GM23248 (cell line): ENCODE results near the gene PET100. TPM values are rescaled to one million over a fixed set of nuclear protein-coding genes. Genes with fewer than 3 reads are reported as not detected.
A peak's percentile ranks its signal among the peaks of the same experiment; 100 is the strongest.

ENCODE experiments used
- DNase-seq: peaks from one replicate; pipeline ENCODE4 v3.0.0-alpha.2; 2015
- H2AFZ ChIP-seq: fragments of 200-600 bp; sonication (generic); 2 replicates; pipeline ENCODE4 v1.6.1; 2016; ENCODE audit warnings: antibody characterized with exemption
- H3F3A ChIP-seq: fragments of 200-600 bp; sonication (generic); 2 replicates; pipeline ENCODE4 v1.6.1; 2016; ENCODE audit warnings: mild to moderate bottlenecking, antibody characterized with exemption, mixed run types; ENCODE audit not compliant: insufficient read depth
- H3K27ac ChIP-seq: fragments of 200-600 bp; sonication (generic); 2 replicates; pipeline ENCODE4 v1.5.1; 2016; ENCODE audit warnings: mild to moderate bottlenecking
- H3K27me3 ChIP-seq: fragments of 200-600 bp; sonication (generic); replicated peaks from 2 replicates; pipeline ENCODE4 v1.6.1; 2016; ENCODE audit warnings: mild to moderate bottlenecking; ENCODE audit not compliant: insufficient read depth
- H3K36me3 ChIP-seq: fragments of 200-600 bp; sonication (generic); 2 replicates; pipeline ENCODE4 v1.6.1; 2016; ENCODE audit warnings: low read depth, mild to moderate bottlenecking
- H3K4me1 ChIP-seq: fragments of 200-600 bp; sonication (generic); 2 replicates; pipeline ENCODE4 v1.6.1; 2016; ENCODE audit warnings: mild to moderate bottlenecking; ENCODE audit not compliant: insufficient read depth
- H3K4me2 ChIP-seq: fragments of 200-600 bp; sonication (generic); one replicate; pipeline ENCODE4 v1.6.1; 2016; ENCODE audit warnings: mild to moderate bottlenecking; ENCODE audit not compliant: unreplicated experiment
- H3K4me3 ChIP-seq: fragments of 200-600 bp; sonication (generic); 2 replicates; pipeline ENCODE4 v1.5.1; 2016; ENCODE audit warnings: mild to moderate bottlenecking
- H3K79me2 ChIP-seq: fragments of 200-600 bp; sonication (generic); 2 replicates; pipeline ENCODE4 v1.6.1; 2016; ENCODE audit warnings: mild to moderate bottlenecking; ENCODE audit not compliant: insufficient read depth
- H3K9ac ChIP-seq: fragments of 200-600 bp; sonication (generic); 2 replicates; pipeline ENCODE4 v1.6.1; 2016; ENCODE audit warnings: mild to moderate bottlenecking
- H3K9me2 ChIP-seq: fragments of 200-600 bp; sonication (generic); 2 replicates; pipeline ENCODE4 v1.6.1; 2016; ENCODE audit warnings: mixed run types, mild to moderate bottlenecking, moderate library complexity; ENCODE audit not compliant: insufficient read depth
- H3K9me3 ChIP-seq: fragments of 200-600 bp; sonication (generic); one replicate; pipeline ENCODE4 v1.6.1; 2017; ENCODE audit warnings: low read depth
- H4K20me1 ChIP-seq: fragments of 200-600 bp; sonication (generic); 2 replicates; pipeline ENCODE4 v1.6.0; 2016; ENCODE audit not compliant: insufficient read depth
- EZH2 ChIP-seq: fragments of 200-600 bp; sonication (generic); IDR thresholded peaks from 2 replicates; pipeline ENCODE4 v1.6.1; 2018; ENCODE audit warnings: antibody characterized with exemption, mild to moderate bottlenecking; ENCODE audit not compliant: insufficient read depth, poor library complexity, severe bottlenecking
- EZH2phosphoT487 ChIP-seq: fragments of 200-600 bp; sonication (generic); IDR thresholded peaks from 2 replicates; pipeline ENCODE4 v1.6.1; 2018; ENCODE audit warnings: antibody characterized with exemption, moderate library complexity, mild to moderate bottlenecking, low read depth; ENCODE audit not compliant: insufficient read depth
- WGBS, 2 experiments: methylation state at CpG; one replicate each; pipeline ENCODE4 v1.1.6; 2015 to 2017; ENCODE audit warnings: low lambda C conversion rate in 2 of 2, low coverage in 1 of 2; ENCODE audit errors: missing lambda C conversion rate in 2 of 2; 5-methylcytosine and 5-hydroxymethylcytosine counted together
- in situ Hi-C: fragments of 300-500 bp; cut with MboI; formaldehyde crosslinking; loops from 2 replicates; pipeline ENCODE4 v1.15.0; 2020
- polyA plus RNA-seq: library from polyadenylated mRNA; unstranded; fragments of >200 nt; fragmentation: Nextera tagmentation; extraction: Ambion mirVana; gene quantifications from 2 replicates; pipeline ENCODE4 v1.2.1, GENCODE V29; 2016
- total RNA-seq: library from RNA; depleted of rRNA; stranded (reverse); fragments of >200 nt; shearing (Covaris generic); gene quantifications from 2 replicates; pipeline ENCODE4 v1.2.3, GENCODE V29; 2014

PET100 gene
- total and polyA plus RNA-seq, 2 experiments from 2014 or later = 13.5 to 199 TPM

GRCh38 chr19:7622933-7623685 lies 6.5 kb upstream of the PET100 start:
- peak; percentile 36 for DNase-seq
- H3K9me2 ChIP-seq = no peaks in the 10 kb centered on the region
- H3K36me3 ChIP-seq = no peaks in the 10 kb centered on the region
- in situ Hi-C loops = no loop called here
- H3K9me3 ChIP-seq = no peaks in the 10 kb centered on the region
- H3K4me3 ChIP-seq = no peak overlapping the region
- no peak overlapping the region for H3K4me2 ChIP-seq
- H3K27ac ChIP-seq = no peak overlapping the region
- 71 to 82% methylated on average over 10 to 16 of the region's 16 CpGs for WGBS, 2 experiments
- no peaks in the 10 kb centered on the region for H4K20me1 ChIP-seq
- H3K9ac ChIP-seq = no peak overlapping the region
- H3K79me2 ChIP-seq = peaks cover 33% of the 10 kb centered on the region
- no peak overlapping the region for H2AFZ ChIP-seq
- no peak for TF ChIP-seq EZH2
- no peak for TF ChIP-seq EZH2phosphoT487
- H3F3A ChIP-seq = no peaks in the 10 kb centered on the region
- no peaks in the 10 kb centered on the region for H3K27me3 ChIP-seq
- H3K4me1 ChIP-seq = peaks cover under 1% of the 10 kb centered on the region

- Histone ChIP-seq H3F3A (no peaks in the 10 kb centered on the region), H3K9ac (no peak overlapping the region), H2AFZ (no peak overlapping the region), H3K9me3 (no peaks in the 10 kb centered on the region), H3K4me1 (peaks cover 6% of the 10 kb centered on the region), H3K4me2 (no peak overlapping the region), H3K27ac (no peak overlapping the region), H4K20me1 (no peaks in the 10 kb centered on the region), H3K27me3 (no peaks in the 10 kb centered on the region), H3K36me3 (no peaks in the 10 kb centered on the region), H3K4me3 (no peak overlapping the region), H3K79me2 (peaks cover 42% of the 10 kb centered on the region), H3K9me2 (no peaks in the 10 kb centered on the region)
- in situ Hi-C loops = no loop called here
- no peak for TF ChIP-seq EZH2
- no peak for TF ChIP-seq EZH2phosphoT487
- DNase-seq = no peak
- WGBS, 2 experiments = 93 to 96% methylated on average over 31 of the region's 39 CpGs
Measured at GRCh38 chr19:7623725-7624603, 5.6 kb upstream of the PET100 start.

- Histone ChIP-seq H3K9me3 (no peaks in the 10 kb centered on the region), H2AFZ (no peak overlapping the region), H3K9me2 (no peaks in the 10 kb centered on the region), H3F3A (no peaks in the 10 kb centered on the region), H3K4me3 (no peak overlapping the region), H3K27ac (no peak overlapping the region), H3K4me2 (no peak overlapping the region), H3K9ac (no peak overlapping the region), H3K27me3 (no peaks in the 10 kb centered on the region), H3K4me1 (peaks cover 6% of the 10 kb centered on the region), H3K36me3 (no peaks in the 10 kb centered on the region), H4K20me1 (no peaks in the 10 kb centered on the region), H3K79me2 (peaks cover 48% of the 10 kb centered on the region)
- in situ Hi-C loops = no loop called here
- 86% methylated on average over 14 to 17 of the region's 17 CpGs for WGBS, 2 experiments
- TF ChIP-seq EZH2phosphoT487 (no peak), EZH2 (no peak)
- no peak for DNase-seq
Measured at GRCh38 chr19:7624810-7625209, 4.8 kb upstream of the PET100 start.

GRCh38 chr19:7625763-7626372 lies 3.7 kb upstream of the PET100 start:
- H3K27me3 ChIP-seq = no peaks in the 10 kb centered on the region
- H4K20me1 ChIP-seq = no peaks in the 10 kb centered on the region
- no peaks in the 10 kb centered on the region for H3F3A ChIP-seq
- H3K9me2 ChIP-seq = no peaks in the 10 kb centered on the region
- no peak overlapping the region for H3K27ac ChIP-seq
- in situ Hi-C loops = no loop called here
- no peak overlapping the region for H2AFZ ChIP-seq
- no peak for DNase-seq
- H3K79me2 ChIP-seq = peaks cover 59% of the 10 kb centered on the region
- H3K9me3 ChIP-seq = no peaks in the 10 kb centered on the region
- no peak overlapping the region for H3K4me3 ChIP-seq
- H3K36me3 ChIP-seq = no peaks in the 10 kb centered on the region
- WGBS, 2 experiments = 91 to 94% methylated on average over 34 of the region's 34 CpGs
- peaks cover 12% of the 10 kb centered on the region for H3K4me1 ChIP-seq
- no peak overlapping the region for H3K9ac ChIP-seq
- TF ChIP-seq EZH2phosphoT487 (no peak), EZH2 (no peak)
- H3K4me2 ChIP-seq = no peak overlapping the region
